GM23248 (cell line): ENCODE data around the gene MPZL2.

Experiments
- EZH2 ChIP-seq: fragments of 200-600 bp; sonication (generic); IDR thresholded peaks from 2 replicates; pipeline ENCODE4 v1.6.1; 2018; ENCODE audit warnings: antibody characterized with exemption, mild to moderate bottlenecking; ENCODE audit not compliant: insufficient read depth, poor library complexity, severe bottlenecking
- EZH2phosphoT487 ChIP-seq: fragments of 200-600 bp; sonication (generic); IDR thresholded peaks from 2 replicates; pipeline ENCODE4 v1.6.1; 2018; ENCODE audit warnings: antibody characterized with exemption, moderate library complexity, mild to moderate bottlenecking, low read depth; ENCODE audit not compliant: insufficient read depth

GRCh38 chr11:118313242-118313641 is 49.1 kb upstream of the MPZL2 start:
- no peak for TF ChIP-seq EZH2phosphoT487
- no peak for TF ChIP-seq EZH2
